Nephron progenitor cell (in vitro differentiated cells): ENCODE results near the gene TNRC6C.

Experiments
- DNase-seq: peaks from one replicate; pipeline ENCODE4 v3.0.0; 2021
- H3K27ac Mint-ChIP-seq: 2 replicates; pipeline ENCODE4 v1.8.0; 2021; ENCODE audit warnings: mild to moderate bottlenecking, moderate library complexity, mixed read lengths
- H3K27me3 Mint-ChIP-seq: 2 replicates; pipeline ENCODE4 v1.8.0; 2021; ENCODE audit warnings: mild to moderate bottlenecking, low read depth, mixed read lengths; ENCODE audit not compliant: poor library complexity
- H3K36me3 Mint-ChIP-seq: 2 replicates; pipeline ENCODE4 v1.8.0; 2021; ENCODE audit warnings: low read depth, mixed read lengths
- H3K4me1 Mint-ChIP-seq: 2 replicates; pipeline ENCODE4 v1.8.0; 2021; ENCODE audit warnings: mixed read lengths
- H3K4me3 Mint-ChIP-seq: 2 replicates; pipeline ENCODE4 v1.8.0; 2021; ENCODE audit warnings: mild to moderate bottlenecking, moderate library complexity, mixed read lengths
- H3K9me3 Mint-ChIP-seq: 2 replicates; pipeline ENCODE4 v1.8.0; 2021; ENCODE audit warnings: mild to moderate bottlenecking, moderate library complexity, mixed read lengths
- TF ChIP-seq, protein P1 (sequence below): fragments of 200-600 bp; sonication (generic); IDR thresholded peaks from 2 replicates; pipeline ENCODE4 v1.5.0; 2021; ENCODE audit warnings: antibody characterized with exemption

Gene TNRC6C

DNA sequence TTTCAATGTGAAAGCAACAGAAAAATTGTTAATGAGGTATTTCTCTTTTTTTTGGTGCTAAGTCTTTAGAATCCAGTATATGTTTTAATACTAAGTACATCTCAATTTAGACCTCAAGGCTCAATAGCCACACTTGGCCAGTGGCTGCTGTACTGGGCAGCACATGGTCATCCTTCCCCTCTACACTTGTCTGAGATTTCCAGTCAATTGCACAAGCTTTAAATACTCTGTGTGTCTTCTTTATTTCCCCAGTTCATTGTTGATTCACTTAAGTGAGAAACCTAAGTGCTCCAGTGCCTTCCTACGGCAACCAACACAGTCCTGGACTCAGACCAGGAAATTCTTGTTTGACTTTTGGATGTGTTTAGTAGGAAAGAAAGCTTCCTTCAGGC, 62.2 kb downstream of the TNRC6C start:
- TF ChIP-seq, protein P1, sequence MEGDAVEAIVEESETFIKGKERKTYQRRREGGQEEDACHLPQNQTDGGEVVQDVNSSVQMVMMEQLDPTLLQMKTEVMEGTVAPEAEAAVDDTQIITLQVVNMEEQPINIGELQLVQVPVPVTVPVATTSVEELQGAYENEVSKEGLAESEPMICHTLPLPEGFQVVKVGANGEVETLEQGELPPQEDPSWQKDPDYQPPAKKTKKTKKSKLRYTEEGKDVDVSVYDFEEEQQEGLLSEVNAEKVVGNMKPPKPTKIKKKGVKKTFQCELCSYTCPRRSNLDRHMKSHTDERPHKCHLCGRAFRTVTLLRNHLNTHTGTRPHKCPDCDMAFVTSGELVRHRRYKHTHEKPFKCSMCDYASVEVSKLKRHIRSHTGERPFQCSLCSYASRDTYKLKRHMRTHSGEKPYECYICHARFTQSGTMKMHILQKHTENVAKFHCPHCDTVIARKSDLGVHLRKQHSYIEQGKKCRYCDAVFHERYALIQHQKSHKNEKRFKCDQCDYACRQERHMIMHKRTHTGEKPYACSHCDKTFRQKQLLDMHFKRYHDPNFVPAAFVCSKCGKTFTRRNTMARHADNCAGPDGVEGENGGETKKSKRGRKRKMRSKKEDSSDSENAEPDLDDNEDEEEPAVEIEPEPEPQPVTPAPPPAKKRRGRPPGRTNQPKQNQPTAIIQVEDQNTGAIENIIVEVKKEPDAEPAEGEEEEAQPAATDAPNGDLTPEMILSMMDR = no peak
- H3K9me3 Mint-ChIP-seq = no peaks in the 10 kb centered on the region
- no peak overlapping the region for H3K4me3 Mint-ChIP-seq
- H3K27me3 Mint-ChIP-seq = no peaks in the 10 kb centered on the region
- H3K36me3 Mint-ChIP-seq = peaks cover 9% of the 10 kb centered on the region
- DNase-seq = no peak
- H3K27ac Mint-ChIP-seq = no peak overlapping the region
- no peaks in the 10 kb centered on the region for H3K4me1 Mint-ChIP-seq

DNA sequence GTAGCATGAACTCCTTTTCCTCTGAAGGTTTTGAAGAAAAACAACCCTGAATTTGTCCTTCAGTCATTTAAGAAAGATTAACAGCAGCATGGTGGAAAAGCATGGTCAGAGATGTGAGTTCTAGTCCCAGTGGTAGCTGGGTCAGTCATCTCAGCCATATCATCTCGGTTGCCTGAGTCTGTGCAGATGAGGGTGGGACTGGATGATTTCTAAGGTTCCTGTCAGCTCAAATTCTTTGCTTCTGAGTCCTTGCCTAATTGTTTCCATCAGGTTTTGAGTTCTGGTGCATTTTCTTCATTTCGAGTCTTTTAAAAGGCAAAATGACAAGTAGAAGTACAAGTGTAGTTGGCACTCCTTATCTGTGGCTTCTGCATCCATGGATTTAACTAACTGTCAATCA, 63.9 kb downstream of the TNRC6C start:
- TF ChIP-seq, protein P1 = no peak
- Mint-ChIP-seq H3K4me1 (no peaks in the 10 kb centered on the region), H3K36me3 (peaks cover 9% of the 10 kb centered on the region), H3K4me3 (no peak overlapping the region), H3K27ac (no peak overlapping the region), H3K27me3 (no peaks in the 10 kb centered on the region), H3K9me3 (no peaks in the 10 kb centered on the region)
- no peak for DNase-seq

DNA sequence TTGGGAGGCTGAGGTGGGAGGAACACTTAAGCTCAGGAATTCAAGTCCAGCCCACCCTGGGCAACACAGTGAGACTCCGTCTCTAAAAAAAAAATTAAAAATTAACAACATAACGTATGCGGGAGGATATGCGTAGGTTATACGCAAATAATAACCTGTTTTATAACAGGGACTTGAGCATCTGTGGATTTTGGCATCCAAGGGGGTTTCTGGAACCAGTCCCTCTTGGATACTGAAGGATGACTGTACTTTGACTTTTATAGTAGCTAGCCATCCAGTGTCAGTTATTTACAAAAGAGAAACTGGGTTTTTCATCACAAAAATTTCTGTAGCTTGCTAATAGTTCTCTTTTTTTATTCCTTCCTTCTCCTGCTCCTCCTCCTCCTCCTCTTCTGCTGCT, 64.5 kb downstream of the TNRC6C start:
- DNase-seq = no peak
- Mint-ChIP-seq H3K36me3 (peaks cover 9% of the 10 kb centered on the region), H3K4me3 (no peak overlapping the region), H3K27ac (no peak overlapping the region), H3K9me3 (no peaks in the 10 kb centered on the region), H3K4me1 (no peaks in the 10 kb centered on the region), H3K27me3 (no peaks in the 10 kb centered on the region)
- TF ChIP-seq, protein P1 = no peak

DNA sequence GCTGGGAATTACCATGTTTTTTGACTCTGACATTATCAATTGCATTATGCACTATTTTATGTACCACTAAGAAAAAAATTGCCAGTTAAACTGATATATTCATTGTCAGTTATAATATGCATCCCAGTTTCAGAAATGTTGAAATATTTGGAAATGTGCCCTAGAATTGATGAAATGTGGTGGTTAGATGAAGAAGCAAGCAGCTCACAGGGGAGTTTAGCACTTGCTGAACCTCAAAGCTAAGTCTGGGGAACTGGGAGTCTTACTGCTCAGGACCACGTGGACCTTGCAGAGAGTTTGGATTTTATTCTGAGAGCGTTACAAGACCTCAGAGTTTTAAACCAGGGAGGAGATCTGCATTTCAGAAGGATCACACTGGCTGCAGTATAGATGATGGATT, 67.9 kb downstream of the TNRC6C start:
- DNase-seq = no peak
- no peak overlapping the region for H3K4me3 Mint-ChIP-seq
- H3K27ac Mint-ChIP-seq = no peak overlapping the region
- TF ChIP-seq, protein P1 = no peak
- H3K9me3 Mint-ChIP-seq = no peaks in the 10 kb centered on the region
- no peaks in the 10 kb centered on the region for H3K4me1 Mint-ChIP-seq
- peaks cover 9% of the 10 kb centered on the region for H3K36me3 Mint-ChIP-seq
- H3K27me3 Mint-ChIP-seq = no peaks in the 10 kb centered on the region

DNA sequence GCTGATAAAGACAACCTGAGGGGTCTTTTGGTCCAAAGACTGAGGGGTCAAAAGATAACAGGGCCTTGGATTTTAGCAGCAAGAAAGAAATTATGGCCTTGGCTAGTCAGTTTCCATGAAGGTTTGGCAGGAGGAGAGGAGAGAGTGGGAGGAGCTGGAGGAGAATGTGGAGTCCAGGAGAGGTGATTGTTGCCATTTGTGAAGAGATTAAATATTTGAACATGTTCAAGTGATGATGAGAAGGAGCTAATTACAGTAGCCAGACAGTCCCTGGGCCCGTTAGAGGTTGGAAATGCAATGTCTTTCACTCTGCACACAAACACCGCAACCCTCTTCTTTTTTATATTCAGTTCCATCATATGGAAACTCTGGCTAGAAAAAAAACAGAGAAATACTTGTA, 68.6 kb downstream of the TNRC6C start:
- Mint-ChIP-seq H3K27me3 (no peaks in the 10 kb centered on the region), H3K36me3 (peaks cover 9% of the 10 kb centered on the region), H3K9me3 (no peaks in the 10 kb centered on the region), H3K27ac (no peak overlapping the region), H3K4me3 (no peak overlapping the region), H3K4me1 (no peaks in the 10 kb centered on the region)
- TF ChIP-seq, protein P1 = no peak
- no peak for DNase-seq

DNA sequence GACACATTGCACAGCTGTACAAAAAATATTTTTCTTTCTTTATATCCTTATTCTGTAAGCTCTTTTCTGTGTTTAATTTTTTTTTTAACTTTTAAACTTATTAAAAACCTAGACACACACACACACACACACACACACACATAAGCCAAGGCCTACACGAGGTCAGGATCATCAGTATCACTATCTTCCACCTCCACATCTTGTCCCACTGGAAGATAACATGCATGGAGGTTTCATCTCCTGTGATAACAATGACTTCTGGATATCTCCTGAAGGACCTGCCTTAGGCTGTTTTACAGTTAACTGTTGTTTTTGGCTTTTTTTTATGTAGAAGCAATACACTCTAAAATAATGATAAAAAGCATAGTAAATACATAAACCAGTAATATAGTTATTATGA, 71.2 kb downstream of the TNRC6C start:
- TF ChIP-seq, protein P1 = no peak
- H3K4me1 Mint-ChIP-seq = no peaks in the 10 kb centered on the region
- no peak for DNase-seq
- no peak overlapping the region for H3K4me3 Mint-ChIP-seq
- H3K36me3 Mint-ChIP-seq = peaks cover 22% of the 10 kb centered on the region
- no peaks in the 10 kb centered on the region for H3K27me3 Mint-ChIP-seq
- no peak overlapping the region for H3K27ac Mint-ChIP-seq
- H3K9me3 Mint-ChIP-seq = no peaks in the 10 kb centered on the region
